GM10266 (cell line): ENCODE results near the gene MAN1C1.
A peak's percentile ranks its signal among the peaks of the same experiment; 100 is the strongest.

Experiments
- DNase-seq: peaks from one replicate; pipeline ENCODE4 v3.0.0; 2012; ENCODE audit errors: extremely low spot score
- CTCF ChIP-seq: IDR thresholded peaks from 2 replicates; pipeline ENCODE4 v1.5.1; 2012; ENCODE audit warnings: mild to moderate bottlenecking, low read depth; ENCODE audit not compliant: control insufficient read depth, insufficient read depth; ENCODE audit errors: missing control alignments

MAN1C1 gene

GRCh38 chr1:25769625-25770383, 153.2 kb downstream of the MAN1C1 start:
- TF ChIP-seq CTCF = no peak
- no peak for DNase-seq

- no peak for TF ChIP-seq CTCF
- no peak for DNase-seq
Measured at GRCh38 chr1:25770541-25771220, 154.1 kb downstream of the MAN1C1 start.

GRCh38 chr1:25771221-25772114, 154.9 kb downstream of the MAN1C1 start:
- TF ChIP-seq CTCF = no peak
- peak; percentile 75 for DNase-seq

- no peak for DNase-seq
- TF ChIP-seq CTCF = no peak
Measured at GRCh38 chr1:25772164-25772563, 155.6 kb downstream of the MAN1C1 start.

- no peak for DNase-seq
- no peak for TF ChIP-seq CTCF
Measured at GRCh38 chr1:25772692-25773245, 156.2 kb downstream of the MAN1C1 start.

GRCh38 chr1:25773441-25774125, 157.0 kb downstream of the MAN1C1 start:
- DNase-seq = no peak
- no peak for TF ChIP-seq CTCF
